OCI-LY7 (cell line): ENCODE data around the gene ATP6V0A1. TPM values are rescaled to one million over a fixed set of nuclear protein-coding genes. Genes with fewer than 3 reads are reported as not detected.
"Not testable (repeated sequence)": the region's sequence is repeated elsewhere in the genome, so short reads cannot be mapped to it uniquely, and the experiment has no call there.

Experiments used
- BruUV-seq: library from RNA; stranded (reverse); fragments of 400-500 nt; replicated peaks from 2 replicates; lab custom pipeline; 2021; lab: Mats Ljungman, UMichigan
- CTCF ChIA-PET: fragments of 300-600 bp; sonication (Branson Sonifier 250); formaldehyde crosslinking; loops from one replicate; lab custom pipeline; 2022; ENCODE audit warnings: antibody characterized with exemption; ENCODE audit not compliant: unreplicated experiment; lab: Charles Lee
- POLR2A ChIA-PET: fragments of 300-600 bp; sonication (Branson Sonifier 250); formaldehyde crosslinking; loops from one replicate; lab custom pipeline; 2022; ENCODE audit warnings: antibody characterized with exemption; lab: Charles Lee
- DNase-seq: peaks from one replicate; pipeline ENCODE4 v3.0.0-alpha.2; 2015; ENCODE audit warnings: low spot score
- H2AFZ ChIP-seq: fragments of 200-600 bp; sonication (generic), shearing (Covaris generic); 2 replicates; pipeline ENCODE4 v1.6.1; 2014; ENCODE audit warnings: mild to moderate bottlenecking, antibody characterized with exemption, low read length, moderate library complexity
- H3K27ac ChIP-seq: fragments of 200-600 bp; sonication (generic); 2 replicates; pipeline ENCODE4 v1.5.1; 2014; ENCODE audit warnings: mixed run types, low read depth, mild to moderate bottlenecking, moderate library complexity, low read length, inconsistent platforms; ENCODE audit not compliant: poor library complexity, severe bottlenecking
- H3K36me3 ChIP-seq: fragments of 200-600 bp; sonication (generic); 2 replicates; pipeline ENCODE4 v1.6.1; 2014; ENCODE audit warnings: mild to moderate bottlenecking, antibody characterized with exemption, low read length, moderate library complexity, mixed read lengths; ENCODE audit not compliant: insufficient read depth
- H3K4me1 ChIP-seq: fragments of 200-600 bp; sonication (generic); 2 replicates; pipeline ENCODE4 v1.5.1; 2014; ENCODE audit warnings: mild to moderate bottlenecking, low read length; ENCODE audit not compliant: insufficient read depth, poor library complexity, severe bottlenecking
- H3K4me2 ChIP-seq: fragments of 200-600 bp; sonication (generic); 2 replicates; pipeline ENCODE4 v1.6.1; 2014; ENCODE audit warnings: mild to moderate bottlenecking, low read length
- H3K4me3 ChIP-seq: fragments of 200-600 bp; sonication (generic); 2 replicates; pipeline ENCODE4 v1.5.1; 2014; ENCODE audit warnings: mild to moderate bottlenecking, low read depth, low read length; ENCODE audit not compliant: poor library complexity, severe bottlenecking
- H3K79me2 ChIP-seq: fragments of 200-600 bp; sonication (generic); 2 replicates; pipeline ENCODE4 v1.6.1; 2016; ENCODE audit warnings: low read depth, mild to moderate bottlenecking, low read length, moderate library complexity, mixed read lengths; ENCODE audit not compliant: insufficient read depth
- H3K9me2 ChIP-seq: fragments of 200-600 bp; sonication (generic); 2 replicates; pipeline ENCODE4 v1.6.1; 2016; ENCODE audit warnings: mild to moderate bottlenecking, low read length, mixed read lengths; ENCODE audit not compliant: insufficient read depth
- H3K9me3 ChIP-seq: fragments of 200-600 bp; sonication (generic); 2 replicates; pipeline ENCODE4 v1.6.1; 2014; ENCODE audit warnings: mild to moderate bottlenecking, mixed run types, low read length, mixed read lengths
- H4K20me1 ChIP-seq: fragments of 200-600 bp; sonication (generic); 2 replicates; pipeline ENCODE4 v1.6.1; 2014; ENCODE audit warnings: mild to moderate bottlenecking, antibody characterized with exemption, low read length, moderate library complexity, mixed read lengths; ENCODE audit not compliant: insufficient read depth
- CTCF ChIP-seq: fragments of 200-600 bp; sonication (generic); conservative IDR thresholded peaks from 2 replicates; pipeline ENCODE4 v1.5.1; 2014; ENCODE audit warnings: mild to moderate bottlenecking, antibody characterized with exemption, low read length, moderate library complexity, mixed read lengths
- EZH2phosphoT487 ChIP-seq: fragments of 200-600 bp; sonication (generic); IDR thresholded peaks from 2 replicates; pipeline ENCODE4 v1.6.1; 2018; ENCODE audit warnings: low read depth, borderline replicate concordance, mild to moderate bottlenecking, mixed run types, antibody characterized with exemption, low read length, moderate library complexity, mixed read lengths
- intact Hi-C: fragments of 100-400 bp; cut with micrococcal nuclease; formaldehyde crosslinking; loops from one replicate; pipeline ENCODE4 v1.10.0; 2022; ENCODE audit not compliant: unreplicated experiment
- total RNA-seq, 2 experiments: library from RNA; depleted of rRNA in 1 of 2; stranded (reverse); fragments of >200 nt in 1 of 2; shearing (Covaris generic) in 1 of 2; gene quantifications; 2 replicates each; pipeline ENCODE4 v1.2.3, GENCODE V29; 2014 to 2022

ATP6V0A1 gene
- total RNA-seq, 2 experiments from 2014 or later: 19.8 to 46.9 TPM

- H2AFZ ChIP-seq: no peak overlapping the region
- intact Hi-C loops: loop anchor here (5.0 kb wide), 1 partner anchor 406 kb away; no protein-coding TSS in a partner anchor
- DNase-seq: no peak
- CTCF ChIA-PET: no interaction called here
- no peak overlapping the region for H3K4me3 ChIP-seq
- H3K9me3 ChIP-seq: no peaks in the 10 kb centered on the region
- TF ChIP-seq EZH2phosphoT487 (no peak), CTCF (no peak)
- no peaks in the 10 kb centered on the region for H4K20me1 ChIP-seq
- no peaks in the 10 kb centered on the region for H3K9me2 ChIP-seq
- no TSS peak for BruUV-seq
- H3K4me1 ChIP-seq: peaks cover 20% of the 10 kb centered on the region
- no peak overlapping the region for H3K4me2 ChIP-seq
- POLR2A ChIA-PET: no interaction called here
- peaks cover 14% of the 10 kb centered on the region for H3K36me3 ChIP-seq
- peaks cover 4% of the 10 kb centered on the region; the same call in 1 of the 2 replicates for H3K79me2 ChIP-seq
- no peak overlapping the region for H3K27ac ChIP-seq
Observed at GRCh38 chr17:42538482-42538881, 79.8 kb downstream of the ATP6V0A1 start.

- H3K4me2 ChIP-seq, DNase-seq: not testable (repeated sequence)
- H3K4me1 ChIP-seq: peaks cover 12% of the 10 kb centered on the region
Observed at GRCh38 chr17:42540558-42540957, 81.9 kb downstream of the ATP6V0A1 start.

GRCh38 chr17:42541041-42541833 is 82.6 kb downstream of the ATP6V0A1 start:
- ChIA-PET POLR2A (interaction anchor here (0.8 kb wide), 1 partner anchor 398 kb away, joined by 3 read pairs; no protein-coding TSS in a partner anchor), CTCF (no interaction called here)
- Histone ChIP-seq H3K9me3 (no peaks in the 10 kb centered on the region), H3K4me3 (no peak overlapping the region), H3K27ac (no peak overlapping the region), H3K36me3 (peaks cover 16% of the 10 kb centered on the region), H3K79me2 (peaks cover 4% of the 10 kb centered on the region; the same call in 1 of the 2 replicates), H4K20me1 (no peaks in the 10 kb centered on the region), H3K4me1 (peaks cover 9% of the 10 kb centered on the region), H2AFZ (no peak overlapping the region), H3K9me2 (no peaks in the 10 kb centered on the region), H3K4me2 (no peak overlapping the region)
- intact Hi-C loops: no loop called here
- no TSS peak for BruUV-seq
- no peak for DNase-seq
- TF ChIP-seq CTCF: no peak
- no peak for TF ChIP-seq EZH2phosphoT487

More at GRCh38 chr17:42540558-42540957, 81.9 kb downstream of the ATP6V0A1 start:
- H3K9me2 ChIP-seq, CTCF ChIA-PET, POLR2A ChIA-PET, H4K20me1 ChIP-seq, H3K79me2 ChIP-seq, intact Hi-C loops, H3K4me3 ChIP-seq, BruUV-seq, H2AFZ ChIP-seq, H3K9me3 ChIP-seq, H3K27ac ChIP-seq: not testable (repeated sequence)
- peaks cover 16% of the 10 kb centered on the region for H3K36me3 ChIP-seq
